ENCODE results near the gene ANO3. TPM values are rescaled to one million over a fixed set of nuclear protein-coding genes. Genes with fewer than 3 reads are reported as not detected.

Gene ANO3
- polyA plus RNA-seq, 3 donors: not detected

DNA sequence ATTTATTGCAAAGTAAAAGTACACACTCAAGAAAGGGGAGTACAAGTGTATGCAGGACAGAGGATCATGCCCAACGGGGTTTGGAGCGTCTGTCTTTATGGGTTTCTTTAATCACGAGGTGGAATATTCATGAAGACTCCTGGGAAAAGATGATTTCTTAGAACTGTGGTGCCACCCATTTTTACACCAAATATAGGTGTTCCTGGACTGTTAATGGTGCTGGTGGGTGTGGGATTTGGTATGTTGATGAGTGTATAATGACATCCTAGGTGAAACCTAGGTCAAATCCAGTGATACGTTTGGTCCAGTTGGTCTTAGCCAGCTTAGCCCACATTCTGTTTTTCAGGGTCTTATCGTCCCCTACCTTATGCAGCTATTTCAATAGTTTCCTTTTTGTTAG lies 21.1 kb downstream of the ANO3 start:
- H3K36me3 Mint-ChIP-seq: no peaks in the 10 kb centered on the region
- intact Hi-C loops (cut with micrococcal nuclease): no loop called here
- no peak for DNase-seq
- H3K27ac Mint-ChIP-seq: no peak overlapping the region
- H2AFZ ChIP-seq (ENCODE audit: insufficient read depth, low read depth, low read length, poor library complexity, severe bottlenecking): no peak overlapping the region
- H3K36me3 ChIP-seq (replicated peaks in 1 of 2; ENCODE audit: control insufficient read depth in 1 of 2, insufficient read depth in 2 of 2, low read length in 2 of 2): no peaks in the 10 kb centered on the region
- H3K4me2 ChIP-seq (replicated peaks; ENCODE audit: extremely low read depth, low read length, poor library complexity, severe bottlenecking): no peak overlapping the region
- TF ChIP-seq, protein P1, sequence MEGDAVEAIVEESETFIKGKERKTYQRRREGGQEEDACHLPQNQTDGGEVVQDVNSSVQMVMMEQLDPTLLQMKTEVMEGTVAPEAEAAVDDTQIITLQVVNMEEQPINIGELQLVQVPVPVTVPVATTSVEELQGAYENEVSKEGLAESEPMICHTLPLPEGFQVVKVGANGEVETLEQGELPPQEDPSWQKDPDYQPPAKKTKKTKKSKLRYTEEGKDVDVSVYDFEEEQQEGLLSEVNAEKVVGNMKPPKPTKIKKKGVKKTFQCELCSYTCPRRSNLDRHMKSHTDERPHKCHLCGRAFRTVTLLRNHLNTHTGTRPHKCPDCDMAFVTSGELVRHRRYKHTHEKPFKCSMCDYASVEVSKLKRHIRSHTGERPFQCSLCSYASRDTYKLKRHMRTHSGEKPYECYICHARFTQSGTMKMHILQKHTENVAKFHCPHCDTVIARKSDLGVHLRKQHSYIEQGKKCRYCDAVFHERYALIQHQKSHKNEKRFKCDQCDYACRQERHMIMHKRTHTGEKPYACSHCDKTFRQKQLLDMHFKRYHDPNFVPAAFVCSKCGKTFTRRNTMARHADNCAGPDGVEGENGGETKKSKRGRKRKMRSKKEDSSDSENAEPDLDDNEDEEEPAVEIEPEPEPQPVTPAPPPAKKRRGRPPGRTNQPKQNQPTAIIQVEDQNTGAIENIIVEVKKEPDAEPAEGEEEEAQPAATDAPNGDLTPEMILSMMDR (IDR thresholded peaks at IDR 0.05): no peak
- no peak overlapping the region for H3K27ac ChIP-seq (ENCODE audit: low read depth in 1 of 2, low read length in 2 of 2)
- H3K4me1 ChIP-seq (ENCODE audit: control insufficient read depth in 1 of 2, insufficient read depth in 2 of 2, low read length in 2 of 2): no peaks in the 10 kb centered on the region
- H3K4me1 Mint-ChIP-seq: no peaks in the 10 kb centered on the region
- H3K9me3 Mint-ChIP-seq: peaks cover 0 to 7% (median 0%) of the 10 kb centered on the region in 7 donors
- H3K9ac ChIP-seq (ENCODE audit: insufficient read depth, low read length, poor library complexity, severe bottlenecking): no peak overlapping the region
- no peaks in the 10 kb centered on the region for H3K79me2 ChIP-seq (ENCODE audit: insufficient read depth, low read length)
- no peaks in the 10 kb centered on the region for H3K9me3 ChIP-seq (replicated peaks in 1 of 2; ENCODE audit: control insufficient read depth in 1 of 2, insufficient read depth in 1 of 2, low read length in 2 of 2)
- no peak overlapping the region for H3K4me3 Mint-ChIP-seq
- no peaks in the 10 kb centered on the region for H4K20me1 ChIP-seq (ENCODE audit: insufficient read depth, low read length)
- 100% methylated on average over 2 of the region's 5 CpGs for WGBS (ENCODE audit: insufficient coverage)
- no peaks in the 10 kb centered on the region for H3K27me3 ChIP-seq (ENCODE audit: control insufficient read depth in 2 of 2, insufficient read depth in 2 of 2, low read length in 2 of 2)
- H3K27me3 Mint-ChIP-seq (ENCODE audit: low read depth in 3 of 3): peaks cover 0 to 1% (median under 1%) of the 10 kb centered on the region in 3 donors
- H3K4me3 ChIP-seq (replicated peaks in 1 of 3; ENCODE audit: low read depth in 2 of 3, low read length in 3 of 3): no peak overlapping the region

DNA sequence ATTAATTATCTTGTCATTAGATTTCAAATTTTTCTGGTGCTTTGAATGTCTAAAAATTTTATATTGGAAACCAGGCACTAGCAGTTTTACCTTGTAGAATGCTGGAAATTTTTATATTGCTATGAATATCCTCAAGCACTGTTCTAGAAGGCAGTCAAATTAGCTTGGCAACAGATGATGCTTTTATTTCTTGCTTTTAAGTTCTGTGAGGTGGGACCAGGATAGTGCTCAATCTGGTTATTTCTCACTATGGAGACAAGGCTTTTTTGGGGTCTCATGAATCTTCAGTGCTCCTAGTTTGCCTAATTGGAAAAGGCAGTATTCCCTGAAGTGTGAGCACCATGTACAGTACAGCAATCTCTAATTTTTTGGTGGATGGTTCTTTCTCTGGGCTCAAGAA lies 27.1 kb downstream of the ANO3 start:
- H4K20me1 ChIP-seq (ENCODE audit: insufficient read depth, low read length): no peaks in the 10 kb centered on the region
- TF ChIP-seq, protein P1 (IDR thresholded peaks at IDR 0.05): no peak

More for the DNA sequence above, 27.1 kb downstream of the ANO3 start:
- H3K27ac Mint-ChIP-seq: no peak overlapping the region
- Histone ChIP-seq H3K4me1 (ENCODE audit: control insufficient read depth in 1 of 2, insufficient read depth in 2 of 2, low read length in 2 of 2) (no peaks in the 10 kb centered on the region), H3K36me3 (replicated peaks in 1 of 2; ENCODE audit: control insufficient read depth in 1 of 2, insufficient read depth in 2 of 2, low read length in 2 of 2) (no peaks in the 10 kb centered on the region), H3K27ac (ENCODE audit: low read depth in 1 of 2, low read length in 2 of 2) (no peak overlapping the region), H2AFZ (ENCODE audit: insufficient read depth, low read depth, low read length, poor library complexity, severe bottlenecking) (no peak overlapping the region), H3K9ac (ENCODE audit: insufficient read depth, low read length, poor library complexity, severe bottlenecking) (no peak overlapping the region), H3K79me2 (ENCODE audit: insufficient read depth, low read length) (no peaks in the 10 kb centered on the region), H3K27me3 (ENCODE audit: control insufficient read depth in 2 of 2, insufficient read depth in 2 of 2, low read length in 2 of 2) (no peaks in the 10 kb centered on the region), H3K9me3 (replicated peaks in 1 of 2; ENCODE audit: control insufficient read depth in 1 of 2, insufficient read depth in 1 of 2, low read length in 2 of 2) (peaks cover 0 to 5% of the 10 kb centered on the region in 2 donors), H3K4me3 (replicated peaks in 1 of 3; ENCODE audit: low read depth in 2 of 3, low read length in 3 of 3) (no peak overlapping the region), H3K4me2 (replicated peaks; ENCODE audit: extremely low read depth, low read length, poor library complexity, severe bottlenecking) (no peak overlapping the region)
- no peaks in the 10 kb centered on the region for H3K36me3 Mint-ChIP-seq
- no peak for DNase-seq
- H3K27me3 Mint-ChIP-seq (ENCODE audit: low read depth in 3 of 3): no peaks in the 10 kb centered on the region
- peaks cover 0 to under 1% (median 0%) of the 10 kb centered on the region in 7 donors for H3K9me3 Mint-ChIP-seq
- H3K4me1 Mint-ChIP-seq: no peaks in the 10 kb centered on the region
- intact Hi-C loops (cut with micrococcal nuclease): no loop called here
- H3K4me3 Mint-ChIP-seq: no peak overlapping the region
